Brain pericyte (primary cell): ENCODE data around the gene KLF11.
"Not testable (repeated sequence)": the region's sequence is repeated elsewhere in the genome, so short reads cannot be mapped to it uniquely, and the experiment has no call there.

Experiments
- DNase-seq: peaks from one replicate; pipeline ENCODE4 v3.0.0-alpha.2; 2012; ENCODE audit warnings: low read depth, low spot score

Gene KLF11

DNA sequence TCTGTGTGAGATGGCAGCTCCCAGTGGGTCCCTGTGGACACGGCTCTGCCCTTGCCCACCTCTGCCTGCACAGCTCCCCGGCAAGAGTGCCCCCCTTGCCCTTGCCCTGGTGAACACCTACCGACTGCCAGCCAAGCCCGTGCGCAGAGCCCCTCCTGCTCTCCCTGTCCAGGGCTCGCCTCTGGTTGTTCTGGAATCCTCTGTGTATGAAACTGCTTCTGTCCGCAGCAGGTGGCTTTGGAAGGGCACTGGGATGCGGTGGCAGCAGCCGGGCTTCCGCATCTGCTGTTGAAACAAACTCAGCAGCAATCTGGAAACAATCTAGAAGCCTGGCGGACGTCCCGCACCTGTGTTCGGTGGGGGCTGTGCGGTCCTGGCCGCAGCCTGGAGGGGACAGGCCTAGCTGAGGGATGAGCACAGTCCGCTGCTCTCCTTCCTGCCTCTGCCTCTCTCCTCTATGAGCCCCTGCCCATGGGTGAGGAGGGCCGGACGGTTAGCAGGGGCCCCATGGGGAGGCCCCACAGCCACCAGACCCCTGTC, 34.0 kb upstream of the KLF11 start:
- DNase-seq: no peak

GRCh38 chr2:10009811-10010781, 33.3 kb upstream of the KLF11 start:
- DNase-seq: no peak

- DNase-seq: not testable (repeated sequence)
Observed at GRCh38 chr2:10010861-10011605, 32.3 kb upstream of the KLF11 start.

DNA sequence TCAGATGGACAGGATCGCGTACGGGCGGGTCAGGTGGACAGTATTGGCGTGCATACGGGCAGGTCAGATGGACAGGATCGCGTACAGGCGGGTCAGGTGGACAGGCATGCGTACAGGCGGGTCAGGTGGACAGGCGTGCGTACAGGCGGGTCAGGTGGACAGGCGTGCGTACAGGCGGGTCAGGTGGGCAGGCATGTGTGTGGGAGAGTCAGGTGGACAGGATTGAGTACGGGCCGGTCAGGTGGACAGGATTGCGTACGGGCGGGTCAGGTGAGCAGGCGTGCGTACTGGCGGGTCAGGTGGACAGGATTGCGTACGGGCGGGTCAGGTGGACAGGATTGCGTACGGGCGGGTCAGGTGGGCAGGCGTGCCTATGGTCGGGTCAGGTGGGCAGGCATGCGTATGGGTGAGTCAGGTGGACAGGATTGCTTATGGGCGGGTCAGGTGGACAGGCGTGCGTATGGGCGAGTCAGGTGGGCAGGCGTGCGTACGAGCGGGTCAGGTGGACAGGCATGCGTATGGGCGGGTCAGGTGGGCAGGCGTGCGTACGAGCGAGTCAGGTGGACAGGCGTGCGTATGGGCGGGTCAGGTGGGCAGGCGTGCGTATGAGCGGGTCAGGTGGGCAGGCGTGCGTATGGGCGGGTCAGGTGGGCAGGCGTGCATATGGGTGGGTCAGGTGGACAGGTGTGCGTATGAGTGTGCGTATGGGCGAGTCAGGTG, 31.6 kb upstream of the KLF11 start:
- DNase-seq: not testable (repeated sequence)

DNA sequence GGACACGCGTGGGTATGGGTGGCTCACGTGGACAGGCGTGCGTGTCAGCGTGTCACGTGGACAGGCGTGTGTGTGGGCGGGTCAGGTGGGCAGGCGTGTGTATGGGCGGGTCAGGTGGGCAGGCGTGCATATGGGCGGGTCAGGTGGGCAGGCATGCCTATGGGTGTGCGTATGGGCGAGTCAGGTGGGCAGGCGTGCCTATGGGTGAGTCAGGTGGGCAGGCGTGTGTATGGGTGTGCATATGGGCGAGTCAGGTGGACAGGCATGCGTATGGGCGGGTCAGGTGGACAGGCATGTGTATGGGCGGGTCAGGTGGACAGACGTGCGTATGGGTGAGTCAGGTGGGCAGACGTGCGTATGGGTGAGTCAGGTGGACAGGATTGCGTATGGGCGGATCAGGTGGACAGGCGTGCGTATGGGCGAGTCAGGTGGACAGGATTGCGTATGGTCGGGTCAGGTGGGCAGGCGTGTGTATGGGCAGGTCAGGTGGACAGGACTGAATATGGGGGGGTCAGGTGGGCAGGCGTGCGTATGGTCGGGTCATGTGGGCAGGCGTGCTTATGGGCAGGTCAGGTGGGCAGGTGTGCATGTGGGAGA, 30.9 kb upstream of the KLF11 start:
- DNase-seq: not testable (repeated sequence)

GRCh38 chr2:10012963-10013461, 30.3 kb upstream of the KLF11 start:
- no peak for DNase-seq

DNA sequence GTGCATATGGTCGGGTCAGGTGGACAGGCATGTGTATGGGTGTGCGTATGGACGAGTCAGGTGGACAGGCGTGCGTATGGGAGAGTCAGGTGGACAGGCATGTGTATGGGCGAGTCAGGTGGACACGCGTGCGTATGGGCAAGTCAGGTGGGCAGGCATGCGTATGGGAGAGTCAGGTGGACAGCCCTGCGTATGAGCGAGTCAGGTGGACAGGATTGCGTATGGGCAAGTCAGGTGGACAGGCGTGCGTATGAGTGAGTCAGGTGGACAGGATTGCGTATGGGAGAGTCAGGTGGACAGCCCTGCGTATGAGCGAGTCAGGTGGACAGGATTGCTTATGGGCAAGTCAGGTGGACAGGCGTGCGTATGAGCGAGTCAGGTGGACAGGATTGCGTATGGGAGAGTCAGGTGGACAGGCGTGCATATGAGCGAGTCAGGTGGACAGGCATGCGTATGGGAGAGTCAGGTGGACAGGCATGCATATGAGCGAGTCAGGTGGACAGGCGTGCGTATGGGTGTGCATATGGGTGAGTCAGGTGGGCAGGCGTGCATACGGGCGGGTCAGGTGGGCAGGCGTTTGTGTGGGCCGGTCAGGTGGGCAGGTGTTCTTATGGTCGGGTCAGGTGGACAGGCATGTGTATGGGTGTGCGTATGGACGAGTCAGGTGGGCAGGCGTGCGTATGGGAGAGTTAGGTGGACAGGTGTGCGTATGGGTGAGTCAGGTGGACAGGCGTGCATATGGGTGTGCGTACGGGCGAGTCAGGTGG, 29.5 kb upstream of the KLF11 start:
- not testable (repeated sequence) for DNase-seq

GRCh38 chr2:10014418-10015190, 28.7 kb upstream of the KLF11 start:
- no peak for DNase-seq

- DNase-seq: not testable (repeated sequence)
Observed at GRCh38 chr2:10015376-10015989, 27.9 kb upstream of the KLF11 start.

- no peak for DNase-seq
Observed at GRCh38 chr2:10016001-10016801, 27.1 kb upstream of the KLF11 start.

DNA sequence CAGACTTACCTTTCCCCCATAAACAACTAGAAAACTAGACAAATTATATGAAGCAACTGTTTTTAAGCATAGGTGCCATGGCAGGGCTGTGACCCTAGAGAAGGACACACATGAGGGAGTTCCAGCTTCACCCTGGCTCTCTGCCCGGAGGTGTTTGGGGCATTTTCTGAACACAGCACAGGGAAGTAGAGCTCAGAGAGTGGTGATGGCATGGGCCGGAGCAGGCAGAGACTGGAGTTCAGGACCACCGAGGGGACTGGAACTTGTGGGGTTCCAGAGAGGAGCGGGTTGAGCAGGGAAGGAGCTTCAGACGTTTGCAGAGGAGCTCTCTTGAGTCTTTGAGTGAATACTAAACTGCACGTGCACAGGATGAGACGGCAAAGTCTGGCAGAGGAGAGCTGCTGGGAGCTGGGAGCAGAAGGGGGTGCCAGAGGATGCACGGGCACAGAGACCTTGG, 26.5 kb upstream of the KLF11 start:
- DNase-seq: no peak

- DNase-seq: no peak
Observed at GRCh38 chr2:10017313-10017941, 25.9 kb upstream of the KLF11 start.

GRCh38 chr2:10019174-10019573, 24.2 kb upstream of the KLF11 start:
- DNase-seq: no peak

- no peak for DNase-seq
Observed at GRCh38 chr2:10019602-10020400, 23.5 kb upstream of the KLF11 start.

DNA sequence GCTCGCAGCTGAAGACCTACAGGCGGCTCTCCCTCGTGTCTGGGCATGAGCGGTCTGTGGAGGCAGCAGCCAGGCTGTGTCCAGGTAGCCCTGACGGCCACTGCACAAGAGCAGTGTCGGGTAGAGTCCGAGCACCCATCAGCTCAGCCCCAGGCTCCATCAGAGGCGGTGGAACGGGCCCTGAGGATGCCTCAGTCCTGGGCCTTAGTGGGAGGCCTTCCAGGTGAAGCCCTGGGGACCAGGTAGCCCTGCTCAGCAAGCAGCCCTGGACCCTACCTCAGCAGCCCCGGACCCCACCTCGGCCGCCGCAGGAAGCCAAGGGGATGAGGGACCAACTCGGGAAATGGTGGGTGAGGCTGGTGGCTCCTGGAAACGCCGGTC, 21.3 kb upstream of the KLF11 start:
- DNase-seq: no peak

DNA sequence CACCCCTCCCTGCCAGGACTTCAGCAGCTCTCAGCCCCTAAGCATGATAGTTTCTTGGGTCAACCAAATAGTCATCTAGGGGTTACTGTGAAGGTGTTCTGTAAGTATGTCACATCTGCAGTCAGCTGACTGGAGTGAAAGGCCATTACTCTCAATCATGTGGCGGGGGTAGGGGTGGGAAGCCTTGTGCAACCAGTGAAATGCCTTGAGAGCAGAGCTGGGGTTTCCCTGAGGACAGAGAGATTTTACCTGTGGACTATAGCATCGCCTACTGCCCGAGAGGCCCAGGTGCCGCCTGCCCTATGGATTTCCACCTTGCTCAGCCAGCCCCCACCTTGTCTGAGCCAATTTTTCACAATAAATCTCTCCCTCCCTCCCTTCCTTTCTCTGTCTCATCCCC, 20.9 kb upstream of the KLF11 start:
- no peak for DNase-seq
